Effector memory CD8-positive, alpha-beta T cell (primary cell): Measurements from ENCODE around the gene IRF5.
"Not testable (repeated sequence)": the region's sequence is repeated elsewhere in the genome, so short reads cannot be mapped to it uniquely, and the experiment has no call there.

Source experiments
- ATAC-seq: fragments of 150-1000 bp; cut with Tn5 transposase; replicated peaks from 2 replicates; pipeline ENCODE4 v1.10.0; 2021; ENCODE audit warnings: mild to moderate bottlenecking, moderate library complexity
- DNase-seq, 3 experiments: peaks; one replicate each; pipeline ENCODE4 v3.0.0; 2021
- H3K27ac Mint-ChIP-seq, 2 donors: one replicate each; pipeline ENCODE4 v1.8.0; 2022; ENCODE audit warnings: mild to moderate bottlenecking in 2 of 2, mixed read lengths in 2 of 2, moderate library complexity in 2 of 2
- H3K27me3 Mint-ChIP-seq, 2 donors: one replicate each; pipeline ENCODE4 v1.8.0; 2022; ENCODE audit warnings: mixed read lengths in 2 of 2
- H3K36me3 Mint-ChIP-seq: one replicate; pipeline ENCODE4 v1.8.0; 2022; ENCODE audit warnings: mild to moderate bottlenecking, moderate library complexity, mixed read lengths; ENCODE audit not compliant: insufficient read depth
- H3K4me1 Mint-ChIP-seq, 2 donors: one replicate each; pipeline ENCODE4 v1.8.0; 2022; ENCODE audit warnings: low read depth in 2 of 2, mixed read lengths in 2 of 2
- H3K4me3 Mint-ChIP-seq, 2 donors: one replicate each; pipeline ENCODE4 v1.8.0; 2022; ENCODE audit warnings: mild to moderate bottlenecking in 2 of 2, mixed read lengths in 2 of 2, moderate library complexity in 2 of 2
- H3K9me3 Mint-ChIP-seq, 2 donors: one replicate each; pipeline ENCODE4 v1.8.0; 2022; ENCODE audit warnings: mixed read lengths in 2 of 2

The IRF5 gene

DNA sequence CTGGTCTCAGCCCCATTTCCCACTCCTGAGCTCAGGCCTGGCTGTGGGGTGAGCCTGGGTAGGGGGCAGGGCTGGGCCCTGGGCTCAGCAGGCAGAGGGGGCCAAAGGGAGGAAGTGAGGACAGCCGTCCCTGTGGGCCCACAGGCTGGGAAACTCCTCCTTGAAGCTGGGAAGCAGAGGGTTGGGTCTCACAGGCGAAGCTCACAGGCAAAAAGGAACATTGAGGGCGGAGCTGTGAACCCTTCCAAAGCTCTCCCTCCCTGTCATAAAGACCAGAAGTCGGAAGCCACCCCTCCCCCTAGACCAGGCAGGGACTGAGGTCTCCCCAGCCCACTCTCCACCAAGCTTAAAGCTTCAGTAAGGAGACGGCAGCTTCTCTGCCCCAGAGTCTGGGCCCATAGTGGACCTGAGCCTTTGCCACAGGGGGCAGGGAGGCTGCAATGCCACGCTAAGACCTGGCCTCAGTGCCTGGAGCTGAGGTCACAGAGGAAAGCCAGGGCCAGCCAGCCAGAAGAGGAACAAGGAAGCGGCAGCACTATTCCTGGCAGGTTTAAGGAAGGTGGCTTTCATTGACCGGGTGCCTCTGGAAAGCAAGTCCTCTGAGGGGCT is 26.2 kb upstream of the IRF5 start:
- no peaks in the 10 kb centered on the region for H3K9me3 Mint-ChIP-seq
- no peak for ATAC-seq
- no peaks in the 10 kb centered on the region for H3K36me3 Mint-ChIP-seq
- H3K4me1 Mint-ChIP-seq = peaks cover 4 to 9% of the 10 kb centered on the region in 2 donors
- DNase-seq = no peak
- peaks cover 62 to 97% of the 10 kb centered on the region in 2 donors for H3K27me3 Mint-ChIP-seq
- peak overlapping the region in 1 of 2 donors; percentile 38 for H3K27ac Mint-ChIP-seq
- no peak overlapping the region for H3K4me3 Mint-ChIP-seq

DNA sequence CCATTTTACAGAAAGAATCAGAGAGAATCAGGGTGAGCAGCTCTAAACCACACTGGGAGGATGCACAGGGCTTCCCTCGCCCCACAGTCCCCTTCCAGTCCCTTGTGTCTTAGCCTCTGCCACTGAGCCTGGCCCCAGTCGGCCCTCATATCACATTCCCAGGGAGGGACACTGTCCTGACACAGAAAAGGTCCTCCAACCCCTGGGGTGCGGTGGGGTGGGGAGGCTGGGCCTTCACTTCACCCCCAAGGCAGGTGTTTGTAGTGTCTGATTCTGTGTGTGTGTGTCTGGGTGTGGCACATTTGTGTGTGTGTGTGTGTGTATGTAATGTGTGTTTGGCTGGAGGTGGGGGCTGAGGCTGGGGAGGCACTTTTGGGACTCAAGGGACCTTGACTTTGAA is 25.4 kb upstream of the IRF5 start:
- Mint-ChIP-seq H3K36me3 (no peaks in the 10 kb centered on the region), H3K27ac (peak overlapping the region in 1 of 2 donors; percentile 38), H3K9me3 (no peaks in the 10 kb centered on the region), H3K4me1 (peaks cover 4 to 9% of the 10 kb centered on the region in 2 donors), H3K4me3 (no peak overlapping the region), H3K27me3 (peaks cover 69 to 97% of the 10 kb centered on the region in 2 donors)
- DNase-seq = no peak
- ATAC-seq = no peak

DNA sequence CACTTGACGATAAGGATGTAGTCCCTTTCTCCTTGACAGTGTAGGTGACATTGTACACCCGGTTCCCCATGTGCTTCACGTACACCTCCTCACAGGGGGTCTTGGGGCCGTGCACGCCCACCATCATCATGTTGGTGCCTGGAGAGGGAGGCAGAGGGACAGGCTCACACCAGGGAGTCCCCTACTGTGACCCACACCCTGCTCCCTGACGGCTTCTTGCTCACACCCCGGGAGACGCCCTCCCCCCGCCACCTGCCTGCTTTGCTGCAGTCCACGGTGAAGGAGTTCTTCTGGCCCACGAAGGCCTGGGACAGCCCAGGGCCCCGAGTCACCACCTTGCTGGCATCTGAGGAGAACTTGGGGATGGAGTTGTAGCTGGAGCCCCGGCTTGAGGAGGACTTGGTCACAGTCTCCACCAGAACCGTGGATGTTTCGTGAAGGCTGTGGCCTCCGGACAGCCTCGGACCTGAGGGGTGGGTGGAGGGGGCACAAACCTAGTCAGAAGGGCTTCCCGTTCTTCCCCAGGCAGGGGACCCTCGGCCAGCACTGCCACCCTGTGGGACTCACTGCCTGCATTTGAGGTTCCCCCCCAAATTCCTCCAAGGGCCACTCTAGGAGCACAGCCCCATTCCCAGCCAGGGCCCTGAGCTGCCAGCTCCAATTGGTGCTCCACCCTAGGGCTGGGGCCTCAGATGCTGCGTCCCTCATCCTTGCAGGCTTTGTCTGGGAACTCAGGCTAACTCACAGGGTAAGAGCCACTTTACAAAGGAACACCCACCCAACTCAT is 24.8 kb upstream of the IRF5 start:
- DNase-seq, H3K4me3 Mint-ChIP-seq, H3K27ac Mint-ChIP-seq, H3K4me1 Mint-ChIP-seq, ATAC-seq, H3K9me3 Mint-ChIP-seq, H3K36me3 Mint-ChIP-seq: not testable (repeated sequence)
- peaks cover 70 to 97% of the 10 kb centered on the region in 2 donors for H3K27me3 Mint-ChIP-seq

DNA sequence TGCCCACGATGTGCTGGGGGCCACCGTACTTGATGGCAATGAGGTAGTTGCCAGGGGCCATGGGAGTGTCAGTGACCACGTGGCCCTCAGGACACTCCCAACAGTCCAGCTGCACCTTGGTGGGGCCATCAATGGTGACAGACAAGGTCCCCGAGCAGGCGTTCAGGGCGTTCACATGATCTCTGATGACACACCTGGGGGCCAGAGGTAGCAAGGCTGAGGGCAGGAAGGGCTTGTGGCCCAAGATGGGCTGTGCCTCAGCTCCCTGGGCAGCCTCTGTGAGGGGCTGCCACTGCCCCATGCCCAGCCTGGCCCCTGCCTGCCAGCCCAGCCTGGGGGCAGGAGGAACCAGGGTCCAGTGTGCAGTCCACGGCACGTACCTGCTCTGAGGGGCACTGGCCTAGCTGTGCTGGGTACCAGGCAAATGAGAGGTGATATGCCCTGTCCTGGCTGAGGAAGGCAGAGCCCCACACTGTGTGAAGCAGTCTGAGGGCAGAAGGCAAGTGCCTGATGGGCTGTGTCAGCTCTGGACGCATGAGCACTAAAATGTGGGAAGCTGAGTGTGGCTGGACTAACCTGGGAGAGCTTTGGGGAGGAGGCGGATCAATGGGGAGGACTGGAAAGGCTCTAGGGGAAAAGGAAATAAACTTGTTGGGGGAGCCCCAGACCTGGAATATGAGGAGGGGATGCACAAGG is 23.7 kb upstream of the IRF5 start:
- peak overlapping the region in 1 of 2 donors; percentile 47 for H3K4me3 Mint-ChIP-seq
- H3K27ac Mint-ChIP-seq = no peak overlapping the region

DNA sequence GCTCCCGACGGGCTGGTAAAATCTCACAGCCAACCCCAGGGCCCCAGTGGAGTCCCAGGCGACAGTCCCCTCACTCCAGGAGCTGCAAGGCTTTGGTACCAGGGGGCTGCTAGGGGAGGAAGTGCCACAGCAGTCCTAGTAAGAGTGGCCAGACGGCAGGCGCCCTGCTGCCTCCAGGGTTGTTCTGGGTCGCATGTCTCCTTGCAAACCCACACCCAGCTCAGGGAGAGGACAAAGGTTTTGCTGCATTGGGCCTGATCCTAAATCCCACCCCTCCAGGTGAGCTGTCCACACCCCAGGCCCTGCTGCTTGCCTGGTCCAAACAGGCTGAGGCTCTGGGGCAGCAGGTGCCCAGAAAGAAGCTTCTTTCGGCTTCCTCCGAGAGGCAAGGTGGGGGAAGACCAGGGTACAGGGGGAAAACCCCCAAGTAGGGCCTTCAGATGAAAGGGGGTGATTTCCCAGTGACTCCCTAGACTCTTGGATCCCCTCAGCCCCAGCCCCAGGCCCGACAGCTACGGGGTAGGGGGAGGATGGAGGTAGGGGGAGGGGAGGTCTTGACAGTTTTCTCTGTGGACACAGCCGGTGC is 23.1 kb upstream of the IRF5 start:
- H3K4me3 Mint-ChIP-seq = peak overlapping the region in 1 of 2 donors; percentile 11
- H3K27me3 Mint-ChIP-seq = peaks cover 72 to 91% of the 10 kb centered on the region in 2 donors
- no peaks in the 10 kb centered on the region for H3K36me3 Mint-ChIP-seq
- peaks cover 4 to 7% of the 10 kb centered on the region in 2 donors for H3K4me1 Mint-ChIP-seq
- H3K27ac Mint-ChIP-seq = no peak overlapping the region
- no peaks in the 10 kb centered on the region for H3K9me3 Mint-ChIP-seq
- ATAC-seq (peak; percentile 64), DNase-seq (no peak)

More for the DNA sequence above, 23.7 kb upstream of the IRF5 start:
- Mint-ChIP-seq H3K27me3 (peaks cover 73 to 97% of the 10 kb centered on the region in 2 donors), H3K9me3 (no peaks in the 10 kb centered on the region), H3K36me3 (no peaks in the 10 kb centered on the region), H3K4me1 (peaks cover 4 to 9% of the 10 kb centered on the region in 2 donors)
- no peak for DNase-seq
- ATAC-seq = no peak

DNA sequence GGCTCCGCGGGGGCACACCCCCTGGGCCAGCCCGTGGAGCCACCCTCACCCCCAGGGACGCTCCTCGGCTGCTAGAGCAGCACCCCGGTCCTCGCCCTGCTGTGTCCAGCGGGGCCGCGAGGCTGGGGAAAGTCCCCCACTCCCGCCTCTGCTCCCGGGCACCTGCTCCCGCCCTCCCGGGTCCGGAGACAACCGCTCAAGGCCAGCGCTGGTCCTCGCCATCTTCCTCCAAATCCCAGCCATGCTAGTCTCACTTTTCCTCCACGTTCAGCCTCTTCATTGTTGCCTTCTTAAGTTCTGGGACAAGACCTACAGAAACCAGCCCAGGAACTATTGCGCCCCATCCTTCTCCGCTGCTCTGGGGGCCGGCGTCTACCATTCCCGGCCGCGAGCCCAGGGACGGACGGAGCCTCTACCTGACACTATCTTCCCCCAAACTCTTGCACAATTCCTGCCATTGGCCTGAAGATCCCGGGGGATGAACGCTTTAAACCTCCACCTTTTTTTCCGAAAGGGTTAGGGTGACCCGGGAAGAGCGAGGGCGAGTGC is 22.4 kb upstream of the IRF5 start:
- Mint-ChIP-seq H3K9me3 (no peaks in the 10 kb centered on the region), H3K4me1 (peaks cover 4 to 7% of the 10 kb centered on the region in 2 donors), H3K36me3 (no peaks in the 10 kb centered on the region), H3K27me3 (peaks cover 68 to 88% of the 10 kb centered on the region in 2 donors), H3K4me3 (peak overlapping the region; percentile 48 to 68), H3K27ac (peak overlapping the region; percentile 30 to 35)
- ATAC-seq = peak; percentile 19
- no peak for DNase-seq

DNA sequence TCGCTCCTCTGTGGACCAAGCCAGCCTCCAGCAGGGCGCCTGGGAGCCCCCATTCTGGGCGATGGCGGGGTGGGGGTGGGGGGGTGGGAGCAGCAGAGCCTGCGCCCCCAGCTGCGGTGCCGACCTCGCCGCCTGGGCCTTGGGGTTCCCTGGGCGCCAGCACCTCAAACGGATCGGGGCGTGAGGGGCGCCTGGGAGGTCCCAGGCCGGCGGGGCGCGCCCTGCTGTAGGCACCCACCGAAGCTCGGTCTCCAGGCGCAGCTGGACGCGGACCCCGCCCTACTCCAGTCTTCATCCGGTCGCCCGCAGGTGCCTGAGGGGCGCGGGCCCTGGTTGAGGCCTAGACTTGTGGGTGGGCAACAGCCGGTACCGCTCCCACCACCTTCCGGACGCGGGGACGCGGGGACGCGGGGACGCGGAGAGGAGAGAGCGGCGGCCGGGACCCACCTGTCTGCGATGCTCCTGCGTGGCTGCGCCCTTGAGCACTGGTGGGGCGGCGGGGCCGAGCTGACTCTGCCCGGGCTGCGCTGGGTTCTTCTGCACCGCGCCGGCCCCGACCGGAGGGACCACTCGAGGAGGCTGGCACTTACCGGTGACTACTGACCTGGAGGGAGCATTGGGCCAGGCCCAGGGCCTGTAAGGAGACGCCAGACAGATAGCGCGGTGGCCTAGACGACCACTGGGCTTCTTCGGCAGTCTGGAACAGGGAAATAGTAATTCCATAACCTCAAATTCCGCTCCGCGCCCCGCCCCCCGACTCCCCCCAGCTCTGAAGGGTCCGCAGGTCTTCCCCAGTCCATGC is 21.7 kb upstream of the IRF5 start:
- peak overlapping the region; percentile 30 to 35 for H3K27ac Mint-ChIP-seq
- peaks cover 68 to 88% of the 10 kb centered on the region in 2 donors for H3K27me3 Mint-ChIP-seq
- H3K4me3 Mint-ChIP-seq = peak overlapping the region in 1 of 2 donors; percentile 68
- DNase-seq (no peak), ATAC-seq (no peak)
- H3K36me3 Mint-ChIP-seq = no peaks in the 10 kb centered on the region
- H3K4me1 Mint-ChIP-seq = peaks cover 4 to 11% of the 10 kb centered on the region in 2 donors
- H3K9me3 Mint-ChIP-seq = no peaks in the 10 kb centered on the region

DNA sequence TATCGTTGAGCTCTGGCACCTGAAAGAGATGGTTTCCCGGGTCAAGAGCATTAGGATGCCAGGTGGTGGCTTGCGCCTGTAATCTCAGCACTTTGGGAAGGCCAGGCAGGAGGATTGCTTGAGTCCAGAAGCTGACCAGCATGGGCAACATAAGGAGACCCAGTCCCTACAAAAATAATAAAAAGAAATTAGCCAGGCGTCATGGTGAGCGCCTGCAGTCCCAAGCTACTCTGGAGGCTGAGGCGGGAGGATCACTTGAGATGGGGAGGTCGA is 21.1 kb upstream of the IRF5 start:
- H3K36me3 Mint-ChIP-seq = no peaks in the 10 kb centered on the region
- H3K27ac Mint-ChIP-seq = no peak overlapping the region
- peaks cover 4 to 11% of the 10 kb centered on the region in 2 donors for H3K4me1 Mint-ChIP-seq
- H3K4me3 Mint-ChIP-seq = no peak overlapping the region
- H3K27me3 Mint-ChIP-seq = peaks cover 63 to 85% of the 10 kb centered on the region in 2 donors
- no peaks in the 10 kb centered on the region for H3K9me3 Mint-ChIP-seq
- ATAC-seq (no peak), DNase-seq (no peak)

DNA sequence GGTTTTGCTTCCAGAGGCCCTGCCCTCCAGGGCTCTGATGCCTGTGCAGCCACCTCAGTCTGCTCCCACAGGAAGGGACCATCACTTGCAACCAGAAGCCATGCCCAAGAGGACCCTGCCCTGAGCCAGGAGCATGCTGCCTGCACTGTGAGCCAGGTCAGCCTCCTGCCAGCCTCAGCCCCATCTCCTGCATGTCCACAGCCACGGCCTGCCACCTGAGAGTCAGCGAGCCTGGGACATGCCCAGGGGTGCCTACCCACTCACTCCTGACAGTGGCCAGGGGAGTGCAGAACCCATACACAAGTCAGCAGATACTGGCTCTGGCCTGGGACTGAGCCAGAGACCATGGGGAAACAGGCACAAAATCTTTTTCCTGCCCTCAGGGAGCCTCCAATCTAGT is 20.6 kb upstream of the IRF5 start:
- Mint-ChIP-seq H3K4me1 (peaks cover 4 to 11% of the 10 kb centered on the region in 2 donors), H3K27me3 (peaks cover 62 to 85% of the 10 kb centered on the region in 2 donors)

DNA sequence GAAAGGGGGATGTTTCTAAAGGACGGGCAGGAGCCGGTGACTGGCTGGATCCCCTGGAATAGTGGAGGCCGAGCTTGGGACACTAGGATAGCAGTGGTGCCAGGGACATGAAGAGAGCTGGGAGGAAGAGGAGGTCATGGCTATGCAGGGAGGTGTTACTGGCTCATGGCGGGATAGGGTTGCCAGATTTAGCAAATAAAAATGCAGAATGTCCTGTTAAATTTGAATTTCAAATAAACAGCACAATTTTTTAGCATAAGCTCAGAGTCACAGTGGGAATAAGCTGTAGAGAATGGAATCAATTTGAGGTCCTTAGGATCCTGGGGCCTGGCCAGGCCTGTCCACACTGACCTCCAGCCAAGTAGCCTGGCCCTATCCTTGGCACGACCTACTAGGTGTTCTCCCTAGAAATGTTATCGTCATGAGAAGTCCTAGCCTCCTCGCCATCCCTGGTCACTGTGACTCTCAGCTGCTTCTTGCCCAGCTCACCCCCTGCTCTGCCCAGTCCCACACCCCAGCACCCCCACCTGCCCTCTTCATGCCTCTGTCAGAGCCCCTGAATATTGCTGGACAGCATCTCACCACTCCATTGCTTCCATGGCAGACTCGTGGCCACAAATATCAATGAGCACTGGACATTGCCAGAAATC is 19.6 kb upstream of the IRF5 start:
- ATAC-seq = no peak
- peaks cover 4 to 11% of the 10 kb centered on the region in 2 donors for H3K4me1 Mint-ChIP-seq
- H3K4me3 Mint-ChIP-seq = no peak overlapping the region
- no peaks in the 10 kb centered on the region for H3K36me3 Mint-ChIP-seq
- H3K27me3 Mint-ChIP-seq = peaks cover 61 to 85% of the 10 kb centered on the region in 2 donors
- H3K27ac Mint-ChIP-seq = no peak overlapping the region
- H3K9me3 Mint-ChIP-seq = no peaks in the 10 kb centered on the region
- DNase-seq = no peak

More for the DNA sequence above, 20.6 kb upstream of the IRF5 start:
- no peak for ATAC-seq
- Mint-ChIP-seq H3K4me3 (no peak overlapping the region), H3K27ac (no peak overlapping the region), H3K36me3 (no peaks in the 10 kb centered on the region), H3K9me3 (no peaks in the 10 kb centered on the region)
- DNase-seq = no peak

DNA sequence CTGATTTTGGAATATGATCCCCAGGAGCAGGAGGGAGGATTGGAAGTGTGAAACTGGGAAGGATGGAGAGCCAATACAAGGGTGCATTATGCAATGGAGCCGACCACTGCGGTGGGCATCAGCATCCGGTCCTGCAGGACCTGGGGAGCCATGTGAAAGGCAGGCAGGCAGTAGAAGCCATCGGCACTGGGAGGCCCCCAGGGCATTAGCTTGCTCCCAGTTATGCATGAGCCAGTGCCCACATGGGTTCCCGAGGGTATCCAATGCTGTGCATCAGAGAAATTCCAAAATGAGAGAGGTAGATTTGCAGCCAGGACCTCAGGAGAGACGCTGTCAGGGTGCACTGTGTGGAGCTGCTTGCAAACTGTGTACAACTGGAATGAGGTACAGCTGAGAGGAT is 18.5 kb upstream of the IRF5 start:
- ATAC-seq = no peak
- H3K4me1 Mint-ChIP-seq = peaks cover 2 to 7% of the 10 kb centered on the region in 2 donors
- H3K36me3 Mint-ChIP-seq = no peaks in the 10 kb centered on the region
- no peak overlapping the region for H3K4me3 Mint-ChIP-seq
- DNase-seq = no peak
- no peaks in the 10 kb centered on the region for H3K9me3 Mint-ChIP-seq
- H3K27me3 Mint-ChIP-seq = peaks cover 60 to 82% of the 10 kb centered on the region in 2 donors
- no peak overlapping the region for H3K27ac Mint-ChIP-seq
